Upper lobe of left lung (tissue), 6 donors: ENCODE data around the gene PTGDR. TPM values are rescaled to one million over a fixed set of nuclear protein-coding genes. Genes with fewer than 3 reads are reported as not detected.

Experiments used
- ATAC-seq, 2 donors: fragments of 200-7000 bp; cut with Tn5 transposase; one replicate each; pipeline ENCODE4 v1.9.1; 2022; ENCODE audit warnings: mild to moderate bottlenecking in 2 of 2, moderate library complexity in 2 of 2; ENCODE audit not compliant: low FRiP score in 2 of 2
- DNase-seq, 2 donors: peaks; one replicate each; pipeline ENCODE4 v3.0.0-alpha.2; 2019 to 2020
- H3K27ac ChIP-seq, 4 donors: fragments of 200-600 bp; sonication (generic); one replicate each; pipeline ENCODE4 v1.5.1; 2016 to 2019
- H3K27me3 ChIP-seq, 4 donors: fragments of 200-600 bp; sonication (generic); one replicate each; pipeline ENCODE4 v1.5.1; 2017 to 2019
- H3K36me3 ChIP-seq, 4 donors: fragments of 200-600 bp; sonication (generic); one replicate each; pipeline ENCODE4 v1.5.1; 2016 to 2019
- H3K4me1 ChIP-seq, 4 donors: fragments of 200-600 bp; sonication (generic); one replicate each; pipeline ENCODE4 v1.5.1; 2018 to 2019
- H3K4me3 ChIP-seq, 4 donors: fragments of 200-600 bp; sonication (generic); one replicate each; pipeline ENCODE4 v1.5.1; 2017 to 2019; ENCODE audit warnings: mild to moderate bottlenecking in 2 of 4, moderate library complexity in 1 of 4
- H3K9me3 ChIP-seq, 4 donors: fragments of 200-600 bp; sonication (generic); one replicate each; pipeline ENCODE4 v1.5.1; 2018 to 2019
- EP300 ChIP-seq, 4 donors: sonication (generic); formaldehyde crosslinking; IDR thresholded peaks; one replicate each; pipeline ENCODE4 v1.5.1; 2017; ENCODE audit warnings: antibody characterized with exemption in 4 of 4, control low read depth in 2 of 4
- POLR2A ChIP-seq, 4 donors: fragments of 450-650 bp; IDR thresholded peaks; one replicate each; pipeline ENCODE4 v1.5.1; 2016 to 2017; ENCODE audit warnings: antibody characterized with exemption in 4 of 4, mild to moderate bottlenecking in 2 of 4
- POLR2AphosphoS5 ChIP-seq, 2 donors: sonication (generic); formaldehyde crosslinking; IDR thresholded peaks; one replicate each; pipeline ENCODE4 v1.5.1; 2017; ENCODE audit warnings: antibody characterized with exemption in 2 of 2
- WGBS, 2 donors: methylation state at CpG; one replicate each; pipeline ENCODE4 v1.1.5; 2017 to 2018; 5-methylcytosine and 5-hydroxymethylcytosine counted together
- total RNA-seq, 6 donors: library from RNA; depleted of rRNA in 4 of 6; stranded (reverse); fragments of >200 nt in 4 of 6; gene quantifications; one replicate each; pipeline versions ENCODE4 v1.1.0 to v1.2.1, GENCODE V29; 2016 to 2021
- TF ChIP-seq, protein P1 (sequence below), 6 experiments: fragments of 450-650 bp in 4 of 6; fragments of 200-600 bp in 2 of 6; sonication (generic) in 2 of 6; IDR thresholded peaks; one replicate each; pipeline ENCODE4 v1.5.1; 2016 to 2019; ENCODE audit warnings: antibody characterized with exemption in 6 of 6
- donor health status: DM: no; HTN: no; CAD: no; lungs with moderate emphysema.
- donor health status: DM: no; HTN: yes; CAD: no; lungs with severe emphysema.

Gene PTGDR
- total RNA-seq, 6 donors from 2014 or later = 1.0 to 3.0 (median 1.7) TPM

DNA sequence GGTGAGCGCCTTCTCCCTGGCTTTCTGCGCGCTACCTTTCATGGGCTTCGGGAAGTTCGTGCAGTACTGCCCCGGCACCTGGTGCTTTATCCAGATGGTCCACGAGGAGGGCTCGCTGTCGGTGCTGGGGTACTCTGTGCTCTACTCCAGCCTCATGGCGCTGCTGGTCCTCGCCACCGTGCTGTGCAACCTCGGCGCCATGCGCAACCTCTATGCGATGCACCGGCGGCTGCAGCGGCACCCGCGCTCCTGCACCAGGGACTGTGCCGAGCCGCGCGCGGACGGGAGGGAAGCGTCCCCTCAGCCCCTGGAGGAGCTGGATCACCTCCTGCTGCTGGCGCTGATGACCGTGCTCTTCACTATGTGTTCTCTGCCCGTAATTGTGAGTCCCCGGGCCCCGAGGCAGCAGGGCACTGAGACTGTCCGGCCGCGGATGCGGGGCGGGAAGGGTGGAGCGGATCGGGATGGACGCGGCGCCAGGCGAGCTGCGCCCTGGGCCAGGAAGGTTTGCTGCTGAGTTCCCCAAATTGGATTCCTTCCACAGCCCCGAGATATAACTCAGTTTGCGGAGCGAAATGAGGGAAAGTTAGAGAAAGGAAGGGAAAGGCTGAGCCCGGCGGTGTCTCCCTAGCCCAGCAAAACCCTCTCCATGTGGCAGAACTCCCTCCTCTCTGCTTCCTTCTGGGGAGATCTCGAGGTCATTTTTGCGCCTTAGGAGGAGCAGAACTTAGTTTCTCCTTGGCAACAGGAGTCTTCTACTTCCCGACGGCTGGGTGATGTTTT is 972 bp downstream of the PTGDR start:
- H3K4me3 ChIP-seq = peak overlapping the region in 3 of 4 donors; percentile 38 to 55 (median 49)
- DNase-seq (peak in 1 of 2 donors; percentile 85), ATAC-seq (peak; percentile 30 to 57)
- TF ChIP-seq POLR2A (IDR thresholded peaks at IDR 0.05) (no peak), EP300 (IDR thresholded peaks at IDR 0.05) (no peak), POLR2AphosphoS5 (IDR thresholded peaks at IDR 0.05) (no peak)
- TF ChIP-seq, protein P1, sequence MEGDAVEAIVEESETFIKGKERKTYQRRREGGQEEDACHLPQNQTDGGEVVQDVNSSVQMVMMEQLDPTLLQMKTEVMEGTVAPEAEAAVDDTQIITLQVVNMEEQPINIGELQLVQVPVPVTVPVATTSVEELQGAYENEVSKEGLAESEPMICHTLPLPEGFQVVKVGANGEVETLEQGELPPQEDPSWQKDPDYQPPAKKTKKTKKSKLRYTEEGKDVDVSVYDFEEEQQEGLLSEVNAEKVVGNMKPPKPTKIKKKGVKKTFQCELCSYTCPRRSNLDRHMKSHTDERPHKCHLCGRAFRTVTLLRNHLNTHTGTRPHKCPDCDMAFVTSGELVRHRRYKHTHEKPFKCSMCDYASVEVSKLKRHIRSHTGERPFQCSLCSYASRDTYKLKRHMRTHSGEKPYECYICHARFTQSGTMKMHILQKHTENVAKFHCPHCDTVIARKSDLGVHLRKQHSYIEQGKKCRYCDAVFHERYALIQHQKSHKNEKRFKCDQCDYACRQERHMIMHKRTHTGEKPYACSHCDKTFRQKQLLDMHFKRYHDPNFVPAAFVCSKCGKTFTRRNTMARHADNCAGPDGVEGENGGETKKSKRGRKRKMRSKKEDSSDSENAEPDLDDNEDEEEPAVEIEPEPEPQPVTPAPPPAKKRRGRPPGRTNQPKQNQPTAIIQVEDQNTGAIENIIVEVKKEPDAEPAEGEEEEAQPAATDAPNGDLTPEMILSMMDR (IDR thresholded peaks at IDR 0.05) = no peak
- H3K9me3 ChIP-seq = no peaks in the 10 kb centered on the region
- WGBS, 2 donors = 3 to 4% methylated on average over 13 to 54 of the region's 54 CpGs
- peak overlapping the region in 2 of 4 donors; percentile 7 to 35 for H3K27ac ChIP-seq
- peaks cover 19 to 23% (median 21%) of the 10 kb centered on the region in 4 donors for H3K4me1 ChIP-seq
- no peaks in the 10 kb centered on the region for H3K36me3 ChIP-seq
- peaks cover 3 to 13% (median 7%) of the 10 kb centered on the region in 4 donors for H3K27me3 ChIP-seq

DNA sequence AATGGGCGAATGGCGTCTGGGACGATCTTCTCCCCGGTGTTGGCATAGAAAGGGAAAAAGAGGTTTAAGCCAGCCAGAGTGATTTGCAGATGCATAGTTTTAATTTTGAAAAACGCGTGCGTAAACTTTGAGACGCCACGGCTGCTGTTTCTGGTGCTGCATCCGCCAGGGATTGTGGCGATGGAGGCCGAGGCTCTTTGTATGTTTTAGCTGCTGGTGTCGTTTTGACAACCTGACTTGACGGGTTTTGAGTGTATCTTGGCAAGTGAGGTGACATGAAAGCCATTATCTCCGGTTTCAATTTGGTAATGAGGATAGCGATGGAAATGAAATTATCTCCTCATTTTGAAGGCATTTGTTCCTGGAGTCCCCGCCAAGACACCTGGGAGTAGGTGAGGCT is 1.6 kb downstream of the PTGDR start:
- Histone ChIP-seq H3K36me3 (no peaks in the 10 kb centered on the region), H3K27me3 (peaks cover 3 to 13% (median 7%) of the 10 kb centered on the region in 4 donors), H3K4me1 (peaks cover 19 to 23% (median 21%) of the 10 kb centered on the region in 4 donors), H3K4me3 (peak overlapping the region in 3 of 4 donors; percentile 38 to 55 (median 49)), H3K27ac (peak overlapping the region in 1 of 4 donors; percentile 7), H3K9me3 (no peaks in the 10 kb centered on the region)
- 40 to 45% methylated on average over 17 of the region's 17 CpGs for WGBS, 2 donors
- TF ChIP-seq, protein P1 (IDR thresholded peaks at IDR 0.05) = no peak
- TF ChIP-seq EP300 (IDR thresholded peaks at IDR 0.05) = no peak
- no peak for TF ChIP-seq POLR2AphosphoS5 (IDR thresholded peaks at IDR 0.05)
- no peak for TF ChIP-seq POLR2A (IDR thresholded peaks at IDR 0.05)
- ATAC-seq (no peak), DNase-seq (no peak)

DNA sequence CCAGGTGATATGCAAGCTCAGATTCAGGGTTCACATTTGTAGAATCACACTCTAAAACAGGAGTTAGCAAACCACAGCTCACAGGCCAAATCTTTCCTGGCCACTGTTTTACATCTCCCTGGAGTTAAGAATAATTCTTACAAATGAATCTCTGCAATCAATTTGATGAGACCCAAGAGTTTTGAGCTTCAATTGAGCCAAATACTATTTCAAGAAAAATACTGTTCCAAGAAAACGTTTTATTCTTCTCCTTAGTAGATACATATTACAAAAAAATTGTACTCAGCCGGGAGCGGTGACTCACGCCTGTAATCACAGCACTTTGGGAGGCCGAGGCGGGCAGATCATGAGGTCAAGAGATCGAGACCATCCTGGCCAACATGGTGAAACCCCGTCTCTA is 2.5 kb downstream of the PTGDR start:
- H3K4me1 ChIP-seq = peaks cover 19 to 23% (median 21%) of the 10 kb centered on the region in 4 donors
- H3K4me3 ChIP-seq = peak overlapping the region in 2 of 4 donors; percentile 4 to 38
- H3K36me3 ChIP-seq = no peaks in the 10 kb centered on the region
- peaks cover 3 to 13% (median 7%) of the 10 kb centered on the region in 4 donors for H3K27me3 ChIP-seq
- H3K9me3 ChIP-seq = no peaks in the 10 kb centered on the region
- WGBS, 2 donors = 61 to 80% methylated on average over 8 of the region's 8 CpGs
- TF ChIP-seq POLR2AphosphoS5 (IDR thresholded peaks at IDR 0.05) (no peak), POLR2A (IDR thresholded peaks at IDR 0.05) (no peak), EP300 (IDR thresholded peaks at IDR 0.05) (no peak)
- TF ChIP-seq, protein P1 (IDR thresholded peaks at IDR 0.05) = no peak
- ATAC-seq (no peak), DNase-seq (no peak)
- H3K27ac ChIP-seq = no peak overlapping the region

DNA sequence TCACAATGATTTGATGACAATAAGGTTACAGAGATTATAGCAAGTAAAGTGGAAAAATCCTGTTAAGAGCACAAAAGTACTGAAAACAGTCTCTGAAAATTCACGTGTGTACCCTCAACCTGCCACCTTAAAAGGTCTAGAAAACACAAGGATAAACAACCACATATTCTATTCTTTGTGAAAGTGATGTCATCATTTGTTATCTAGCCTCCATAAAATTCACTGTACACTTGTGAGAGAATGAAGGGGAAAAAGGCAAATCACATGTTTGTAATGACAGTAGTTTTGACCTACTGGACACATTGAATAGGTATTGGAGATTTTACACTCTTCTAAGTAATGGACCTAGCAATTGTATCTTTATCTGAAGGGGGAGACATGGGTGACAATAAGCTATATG is 4.0 kb downstream of the PTGDR start:
- DNase-seq (no peak), ATAC-seq (no peak)
- Histone ChIP-seq H3K4me3 (no peak overlapping the region), H3K36me3 (no peaks in the 10 kb centered on the region), H3K4me1 (peaks cover 19 to 23% (median 21%) of the 10 kb centered on the region in 4 donors), H3K9me3 (no peaks in the 10 kb centered on the region), H3K27ac (no peak overlapping the region), H3K27me3 (peaks cover 3 to 13% (median 7%) of the 10 kb centered on the region in 4 donors)
- 68 to 81% methylated on average over 1 of the region's 1 CpG for WGBS, 2 donors
- TF ChIP-seq EP300 (IDR thresholded peaks at IDR 0.05) (no peak), POLR2A (IDR thresholded peaks at IDR 0.05) (no peak), POLR2AphosphoS5 (IDR thresholded peaks at IDR 0.05) (no peak)
- TF ChIP-seq, protein P1 (IDR thresholded peaks at IDR 0.05) = no peak
